ENCODE data around the gene FATE1. TPM values are rescaled to one million over a fixed set of nuclear protein-coding genes. Genes with fewer than 3 reads are reported as not detected.

Gene FATE1
- total and polyA plus RNA-seq, 2 of the 8 experiments (the other 6 are each of a cell fraction or from before 2014, with no cell fraction given) = 0.12 TPM; not detected in 1

GRCh38 chrX:151702741-151703340, 13.0 kb upstream of the FATE1 start (continued):
- no peak for TF ChIP-seq CHD7 (IDR thresholded peaks at IDR 0.05; ENCODE audit: insufficient replicate concordance, low read length)
- TF ChIP-seq BRCA1 (IDR thresholded peaks at IDR 0.05; ENCODE audit: low read depth, low read length) = no peak
- TF ChIP-seq PHF8 (conservative IDR thresholded peaks at IDR 0.05; ENCODE audit: low read depth, low read length) = no peak
- no peak for TF ChIP-seq FOSL1 (IDR thresholded peaks at IDR 0.05; ENCODE audit: insufficient read depth, low read depth, low read length)

Data from H1 (cell line).